ENCODE results near the gene ZNF208.

DNA sequence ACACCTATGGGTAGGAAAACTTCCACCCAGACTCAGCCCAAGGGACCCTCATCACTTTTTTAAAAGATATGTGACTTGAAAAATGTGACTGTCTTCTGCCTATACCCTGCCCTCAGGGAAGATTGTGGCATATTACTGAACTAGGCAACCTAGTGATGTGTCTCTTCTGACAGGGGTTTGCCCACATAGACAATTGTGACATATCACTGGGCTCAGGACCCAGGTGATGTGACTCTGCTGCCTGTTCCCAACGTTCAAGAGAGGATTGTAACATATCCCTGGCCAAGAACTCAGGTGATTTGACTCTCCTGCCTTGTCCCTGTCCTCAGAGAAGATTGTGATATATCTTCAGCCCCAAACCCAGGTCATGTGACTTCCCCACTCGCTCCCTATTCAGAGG, 88.5 kb downstream of the ZNF208 start:
- TF ChIP-seq CTCF (IDR thresholded peaks at IDR 0.05) (no peak), POLR2A (IDR thresholded peaks at IDR 0.05) (no peak)
